Ovary (tissue), 3 donors: ENCODE data around the gene HOXC11.

ENCODE experiments used
- CTCF ChIP-seq, 3 donors: fragments of 450-650 bp in 2 of 3; fragments of 200-600 bp in 1 of 3; IDR thresholded peaks; one replicate each; pipeline versions ENCODE4 v1.5.1 to v1.8.0; 2016 to 2022; ENCODE audit warnings: antibody characterized with exemption in 3 of 3, mild to moderate bottlenecking in 1 of 3
- POLR2A ChIP-seq: fragments of 450-650 bp; IDR thresholded peaks from one replicate; pipeline ENCODE4 v1.6.1; 2017; ENCODE audit warnings: antibody characterized with exemption, mild to moderate bottlenecking, moderate library complexity
- donor health status: DM: no; HTN: no; CAD: no.

GRCh38 chr12:53986686-53987483 lies 14.0 kb downstream of the HOXC11 start:
- TF ChIP-seq CTCF (IDR thresholded peaks at IDR 0.05): no peak
- TF ChIP-seq POLR2A: no peak
